Activated CD4-positive, alpha-beta T cell treated with anti-CD3 and anti-CD28 coated beads, Interleukin-2, amount 50 U/mL, for 4 hours (primary cell): Measurements from ENCODE around the gene C11orf68.
"Not testable (repeated sequence)": the region's sequence is repeated elsewhere in the genome, so short reads cannot be mapped to it uniquely, and the experiment has no call there.

Source experiments
- DNase-seq, 2 experiments: peaks; one replicate each; pipeline ENCODE4 v3.0.0-alpha.2; 2020

The C11orf68 gene

GRCh38 chr11:65911682-65912568 is 6.9 kb downstream of the C11orf68 start:
- DNase-seq = no peak

- DNase-seq = no peak
Measured at GRCh38 chr11:65907878-65908277, 11.0 kb downstream of the C11orf68 start.

- DNase-seq = no peak
Measured at GRCh38 chr11:65906602-65907001, 12.3 kb downstream of the C11orf68 start.

GRCh38 chr11:65903715-65904114 is 15.1 kb downstream of the C11orf68 start:
- no peak for DNase-seq

- no peak for DNase-seq
Measured at GRCh38 chr11:65903068-65903481, 15.8 kb downstream of the C11orf68 start.

- no peak for DNase-seq
Measured at GRCh38 chr11:65900899-65901180, 18.0 kb downstream of the C11orf68 start.

- peak; percentile 92 to 97 for DNase-seq
Measured at GRCh38 chr11:65900125-65900898, 18.6 kb downstream of the C11orf68 start, which contains the start of gene FOSL1. FOSL1 (minus strand) TSS chr11:65900388; CDS start chr11:65900339, 49 bp downstream.

- peak; percentile 60 to 73 for DNase-seq
Measured at GRCh38 chr11:65899356-65900124, 19.3 kb downstream of the C11orf68 start.

- no peak for DNase-seq
Measured at GRCh38 chr11:65898656-65899355, 20.1 kb downstream of the C11orf68 start.

- DNase-seq = no peak
Measured at GRCh38 chr11:65897020-65897471, 21.8 kb downstream of the C11orf68 start.

- no peak for DNase-seq
Measured at GRCh38 chr11:65896034-65896999, 22.5 kb downstream of the C11orf68 start.

GRCh38 chr11:65895482-65895981 is 23.3 kb downstream of the C11orf68 start:
- DNase-seq = no peak

GRCh38 chr11:65894034-65894591 is 24.7 kb downstream of the C11orf68 start:
- no peak for DNase-seq

- DNase-seq = no peak
Measured at GRCh38 chr11:65892661-65893317, 26.1 kb downstream of the C11orf68 start.

- not testable (repeated sequence) for DNase-seq
Measured at GRCh38 chr11:65892137-65892540, 26.7 kb downstream of the C11orf68 start.

GRCh38 chr11:65891219-65892136 is 27.4 kb downstream of the C11orf68 start:
- peak in 1 of 2 experiments; percentile 43 for DNase-seq

- peak; percentile 97 to 98 for DNase-seq
Measured at GRCh38 chr11:65890324-65891218, 28.3 kb downstream of the C11orf68 start, which contains the start of gene CCDC85B. CCDC85B (plus strand) TSS chr11:65890673; CDS start chr11:65890784, 111 bp downstream.
